ENCODE results near the gene CYLC2. TPM values are rescaled to one million over a fixed set of nuclear protein-coding genes. Genes with fewer than 3 reads are reported as not detected.

Gene CYLC2, protein sequence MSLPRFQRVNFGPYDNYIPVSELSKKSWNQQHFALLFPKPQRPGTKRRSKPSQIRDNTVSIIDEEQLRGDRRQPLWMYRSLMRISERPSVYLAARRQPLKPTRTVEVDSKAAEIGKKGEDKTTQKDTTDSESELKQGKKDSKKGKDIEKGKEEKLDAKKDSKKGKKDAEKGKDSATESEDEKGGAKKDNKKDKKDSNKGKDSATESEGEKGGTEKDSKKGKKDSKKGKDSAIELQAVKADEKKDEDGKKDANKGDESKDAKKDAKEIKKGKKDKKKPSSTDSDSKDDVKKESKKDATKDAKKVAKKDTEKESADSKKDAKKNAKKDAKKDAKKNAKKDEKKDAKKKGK
- total RNA-seq (2021): not detected in 2 replicates
- long read RNA-seq: 0 reads

DNA sequence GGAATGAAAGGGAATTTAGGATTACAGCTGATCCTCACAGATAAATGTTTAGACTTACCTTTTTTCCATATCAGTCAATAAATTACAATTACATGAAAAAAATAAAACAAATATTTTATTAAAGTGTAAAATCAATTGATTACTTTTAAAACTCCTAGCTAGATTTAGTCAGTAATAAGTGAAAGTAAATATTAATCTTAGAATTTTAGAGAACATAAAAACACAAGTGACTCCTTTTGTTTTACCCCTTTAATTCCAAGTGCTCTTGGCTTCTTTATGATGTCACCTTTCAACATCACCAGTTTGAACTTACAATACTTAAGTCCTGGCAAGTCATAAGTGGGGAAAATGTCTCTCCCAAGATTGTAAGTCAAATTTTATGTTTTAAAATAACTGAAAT is at the start of gene CYLC2:
Gene CYLC2, plus strand, starts transcription at position 301 of the 400 bp plus-strand sequence. Its CDS starts 48 bp downstream, at position 349.
- no peak within 1 kb of the TSS for H3K18ac ChIP-seq (ENCODE audit: insufficient read length, low read depth, low read length)
- TF ChIP-seq, protein P1, sequence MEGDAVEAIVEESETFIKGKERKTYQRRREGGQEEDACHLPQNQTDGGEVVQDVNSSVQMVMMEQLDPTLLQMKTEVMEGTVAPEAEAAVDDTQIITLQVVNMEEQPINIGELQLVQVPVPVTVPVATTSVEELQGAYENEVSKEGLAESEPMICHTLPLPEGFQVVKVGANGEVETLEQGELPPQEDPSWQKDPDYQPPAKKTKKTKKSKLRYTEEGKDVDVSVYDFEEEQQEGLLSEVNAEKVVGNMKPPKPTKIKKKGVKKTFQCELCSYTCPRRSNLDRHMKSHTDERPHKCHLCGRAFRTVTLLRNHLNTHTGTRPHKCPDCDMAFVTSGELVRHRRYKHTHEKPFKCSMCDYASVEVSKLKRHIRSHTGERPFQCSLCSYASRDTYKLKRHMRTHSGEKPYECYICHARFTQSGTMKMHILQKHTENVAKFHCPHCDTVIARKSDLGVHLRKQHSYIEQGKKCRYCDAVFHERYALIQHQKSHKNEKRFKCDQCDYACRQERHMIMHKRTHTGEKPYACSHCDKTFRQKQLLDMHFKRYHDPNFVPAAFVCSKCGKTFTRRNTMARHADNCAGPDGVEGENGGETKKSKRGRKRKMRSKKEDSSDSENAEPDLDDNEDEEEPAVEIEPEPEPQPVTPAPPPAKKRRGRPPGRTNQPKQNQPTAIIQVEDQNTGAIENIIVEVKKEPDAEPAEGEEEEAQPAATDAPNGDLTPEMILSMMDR (conservative IDR thresholded peaks at IDR 0.05): no peak
- H3K23me2 ChIP-seq (ENCODE audit: insufficient read length, low read depth, low read length, poor library complexity, severe bottlenecking): no peaks in the 10 kb centered on the region
- Mint-ChIP-seq H3K4me1 (no peaks in the 10 kb centered on the region), H3K27me3 (ENCODE audit: low read depth) (no peaks in the 10 kb centered on the region), H3K36me3 (ENCODE audit: insufficient read depth in 1 of 3, low read depth in 3 of 3) (no peaks in the 10 kb centered on the region), H3K27ac (no peak within 1 kb of the TSS), H3K4me3 (no peak within 1 kb of the TSS), H3K9me3 (no peaks in the 10 kb centered on the region)
- H3K79me1 ChIP-seq (ENCODE audit: insufficient read depth, low read depth, low read length, poor library complexity, severe bottlenecking): no peaks in the 10 kb centered on the region
- H3K56ac ChIP-seq (ENCODE audit: insufficient read length, low read depth, low read length): no peak within 1 kb of the TSS
- H4K5ac ChIP-seq (ENCODE audit: insufficient read length, low read depth, low read length): no peak within 1 kb of the TSS
- no peaks in the 10 kb centered on the region for H3K79me2 ChIP-seq (ENCODE audit: insufficient read depth, low read length)
- H4K91ac ChIP-seq (ENCODE audit: insufficient read length, low read depth, low read length): no peak within 1 kb of the TSS
- H3K9me3 ChIP-seq (ENCODE audit: control insufficient read depth, low read depth, low read length): no peaks in the 10 kb centered on the region
- no peak within 1 kb of the TSS for H2BK15ac ChIP-seq (ENCODE audit: low read depth, low read length)
- H3K27ac ChIP-seq (ENCODE audit: insufficient read length, low read depth, low read length): no peak within 1 kb of the TSS
- H2BK5ac ChIP-seq (ENCODE audit: insufficient read length, low read length): no peak within 1 kb of the TSS
- H3K4ac ChIP-seq (ENCODE audit: low read depth, low read length): no peak within 1 kb of the TSS
- H3T11ph ChIP-seq (ENCODE audit: low read length): no peak within 1 kb of the TSS
- no peak within 1 kb of the TSS for H3K9ac ChIP-seq (ENCODE audit: extremely low read depth, insufficient read length, low read length)
- H3K14ac ChIP-seq (ENCODE audit: insufficient read depth, low read length): no peak within 1 kb of the TSS
- H4K8ac ChIP-seq (replicated peaks; ENCODE audit: insufficient read length, low read depth, low read length): no peak within 1 kb of the TSS
- H4K20me1 ChIP-seq (ENCODE audit: control insufficient read depth, insufficient read depth, insufficient read length): no peaks in the 10 kb centered on the region
- no peaks in the 10 kb centered on the region for H3K4me1 ChIP-seq (ENCODE audit: insufficient read depth, low read length)
- DNase-seq: no peak
- no peak within 1 kb of the TSS for H3K4me2 ChIP-seq (ENCODE audit: insufficient read depth, insufficient read length, low read length)
- H2AK5ac ChIP-seq (ENCODE audit: insufficient read length, low read length): no peak within 1 kb of the TSS
- H2BK12ac ChIP-seq (ENCODE audit: insufficient read length, low read depth, low read length): no peak within 1 kb of the TSS
- no peak within 1 kb of the TSS for H2AFZ ChIP-seq (ENCODE audit: low read length)
- H2BK120ac ChIP-seq (ENCODE audit: low read depth, low read length, poor library complexity, severe bottlenecking): no peak within 1 kb of the TSS
- H3K27me3 ChIP-seq (ENCODE audit: insufficient read depth, low read length): no peaks in the 10 kb centered on the region
- no peak within 1 kb of the TSS for H3K23ac ChIP-seq (ENCODE audit: insufficient read length, low read depth, low read length)
- H2BK20ac ChIP-seq (ENCODE audit: low read depth, low read length, poor library complexity, severe bottlenecking): no peak within 1 kb of the TSS

All from H9 (cell line).